Fibroblast of gingiva (primary cell): ENCODE data around the gene ENKD1.

Experiments used
- DNase-seq: peaks from one replicate; pipeline ENCODE4 v3.0.0-alpha.2; 2011; ENCODE audit warnings: low read depth

ENKD1 gene

GRCh38 chr16:67650023-67650422 lies 16.5 kb downstream of the ENKD1 start:
- DNase-seq: no peak

- no peak for DNase-seq
Observed at GRCh38 chr16:67649494-67649931, 17.0 kb downstream of the ENKD1 start.

- no peak for DNase-seq
Observed at GRCh38 chr16:67648764-67649407, 17.7 kb downstream of the ENKD1 start.

- DNase-seq: no peak
Observed at GRCh38 chr16:67648088-67648763, 18.3 kb downstream of the ENKD1 start.

- DNase-seq: no peak
Observed at GRCh38 chr16:67647681-67648080, 18.9 kb downstream of the ENKD1 start.

GRCh38 chr16:67647111-67647651 lies 19.4 kb downstream of the ENKD1 start:
- no peak for DNase-seq

GRCh38 chr16:67645397-67646121 lies 21.0 kb downstream of the ENKD1 start:
- DNase-seq: no peak

- no peak for DNase-seq
Observed at GRCh38 chr16:67644038-67644437, 22.5 kb downstream of the ENKD1 start.

GRCh38 chr16:67641779-67642708 lies 24.5 kb downstream of the ENKD1 start:
- DNase-seq: peak; percentile 78

- no peak for DNase-seq
Observed at GRCh38 chr16:67637625-67638024, 28.9 kb downstream of the ENKD1 start.

- DNase-seq: no peak
Observed at GRCh38 chr16:67636713-67637112, 29.8 kb downstream of the ENKD1 start.

GRCh38 chr16:67632415-67633172 lies 34.0 kb downstream of the ENKD1 start:
- peak; percentile 52 for DNase-seq

- DNase-seq: no peak
Observed at GRCh38 chr16:67628216-67628615, 38.3 kb downstream of the ENKD1 start.

- DNase-seq: no peak
Observed at GRCh38 chr16:67613808-67614207, 52.7 kb downstream of the ENKD1 start.
